ENCODE results near the gene CCDC86.

DNA sequence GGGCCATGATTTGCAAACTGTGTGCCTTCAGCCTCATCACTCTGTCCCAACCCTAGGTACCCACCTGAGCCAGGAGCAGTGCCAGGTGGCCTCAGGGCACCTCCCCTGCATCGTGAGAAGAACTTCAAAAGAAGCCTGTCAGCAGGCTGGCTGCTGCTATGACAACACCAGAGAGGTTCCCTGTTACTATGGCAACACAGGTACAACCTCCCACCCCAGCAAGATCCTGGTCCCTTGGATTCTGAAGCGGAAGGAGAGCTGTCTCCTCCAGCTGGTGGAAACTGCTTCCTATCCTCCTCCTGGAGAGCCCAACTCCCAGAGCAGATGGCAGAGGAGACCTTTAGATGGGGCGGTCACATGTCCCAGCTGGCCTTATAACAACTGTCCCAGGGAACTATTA lies 28.4 kb downstream of the CCDC86 start:
- TF ChIP-seq, protein P1, sequence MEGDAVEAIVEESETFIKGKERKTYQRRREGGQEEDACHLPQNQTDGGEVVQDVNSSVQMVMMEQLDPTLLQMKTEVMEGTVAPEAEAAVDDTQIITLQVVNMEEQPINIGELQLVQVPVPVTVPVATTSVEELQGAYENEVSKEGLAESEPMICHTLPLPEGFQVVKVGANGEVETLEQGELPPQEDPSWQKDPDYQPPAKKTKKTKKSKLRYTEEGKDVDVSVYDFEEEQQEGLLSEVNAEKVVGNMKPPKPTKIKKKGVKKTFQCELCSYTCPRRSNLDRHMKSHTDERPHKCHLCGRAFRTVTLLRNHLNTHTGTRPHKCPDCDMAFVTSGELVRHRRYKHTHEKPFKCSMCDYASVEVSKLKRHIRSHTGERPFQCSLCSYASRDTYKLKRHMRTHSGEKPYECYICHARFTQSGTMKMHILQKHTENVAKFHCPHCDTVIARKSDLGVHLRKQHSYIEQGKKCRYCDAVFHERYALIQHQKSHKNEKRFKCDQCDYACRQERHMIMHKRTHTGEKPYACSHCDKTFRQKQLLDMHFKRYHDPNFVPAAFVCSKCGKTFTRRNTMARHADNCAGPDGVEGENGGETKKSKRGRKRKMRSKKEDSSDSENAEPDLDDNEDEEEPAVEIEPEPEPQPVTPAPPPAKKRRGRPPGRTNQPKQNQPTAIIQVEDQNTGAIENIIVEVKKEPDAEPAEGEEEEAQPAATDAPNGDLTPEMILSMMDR (IDR thresholded peaks at IDR 0.05): no peak
- TF ChIP-seq POLR2A (IDR thresholded peaks at IDR 0.05): no peak

Data from uterus (tissue), 2 donors.